ENCODE results near the gene RAD54L.

The RAD54L gene

DNA sequence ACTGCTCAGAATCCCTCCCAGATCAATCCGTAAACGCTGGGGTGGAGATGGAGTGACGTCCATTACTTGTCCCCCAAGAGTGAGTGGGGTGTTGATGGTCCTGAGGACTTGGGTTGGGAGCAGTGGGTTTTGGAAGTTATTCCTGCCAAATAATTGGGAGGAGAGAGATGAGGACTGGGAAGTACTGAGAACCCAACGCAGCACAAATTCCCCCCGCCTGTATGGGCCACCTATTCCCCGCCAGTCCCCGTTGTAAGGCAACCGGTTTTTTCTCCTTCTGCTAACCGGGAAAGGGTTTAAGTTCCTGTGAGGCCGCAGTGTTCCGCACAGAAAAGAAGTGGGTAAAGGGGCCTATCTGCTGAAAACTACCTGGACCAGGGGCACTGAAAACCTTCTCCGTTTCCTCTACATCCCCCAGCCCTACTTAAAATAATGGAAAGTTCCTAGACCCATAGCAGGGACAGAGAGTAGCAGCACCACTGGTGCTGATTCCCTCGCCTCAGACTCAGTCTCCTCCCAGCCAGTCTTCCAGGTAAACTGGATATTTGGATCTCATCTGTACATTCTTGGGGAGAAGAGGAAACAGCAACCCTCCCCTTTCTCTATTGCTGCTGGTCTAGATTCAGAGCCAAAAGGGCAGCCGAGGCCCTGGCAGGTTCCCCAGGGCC lies 43.7 kb upstream of the RAD54L start:
- H4K20me1 ChIP-seq (ENCODE audit: low read depth, low read length): no peaks in the 10 kb centered on the region
- no peak overlapping the region for H3K9ac ChIP-seq (ENCODE audit: low read length)
- H3K9me2 ChIP-seq (replicated peaks; ENCODE audit: insufficient read depth, low read length): no peaks in the 10 kb centered on the region
- no peaks in the 10 kb centered on the region for H3K79me2 ChIP-seq (ENCODE audit: insufficient read depth, low read length)
- no peaks in the 10 kb centered on the region for H3K36me3 ChIP-seq (ENCODE audit: low read length)
- no peak overlapping the region for H2AFZ ChIP-seq (ENCODE audit: low read depth, low read length, severe bottlenecking)
- no peak for TF ChIP-seq EZH2phosphoT487 (conservative IDR thresholded peaks at IDR 0.05; ENCODE audit: low read length)
- TF ChIP-seq, protein P1, sequence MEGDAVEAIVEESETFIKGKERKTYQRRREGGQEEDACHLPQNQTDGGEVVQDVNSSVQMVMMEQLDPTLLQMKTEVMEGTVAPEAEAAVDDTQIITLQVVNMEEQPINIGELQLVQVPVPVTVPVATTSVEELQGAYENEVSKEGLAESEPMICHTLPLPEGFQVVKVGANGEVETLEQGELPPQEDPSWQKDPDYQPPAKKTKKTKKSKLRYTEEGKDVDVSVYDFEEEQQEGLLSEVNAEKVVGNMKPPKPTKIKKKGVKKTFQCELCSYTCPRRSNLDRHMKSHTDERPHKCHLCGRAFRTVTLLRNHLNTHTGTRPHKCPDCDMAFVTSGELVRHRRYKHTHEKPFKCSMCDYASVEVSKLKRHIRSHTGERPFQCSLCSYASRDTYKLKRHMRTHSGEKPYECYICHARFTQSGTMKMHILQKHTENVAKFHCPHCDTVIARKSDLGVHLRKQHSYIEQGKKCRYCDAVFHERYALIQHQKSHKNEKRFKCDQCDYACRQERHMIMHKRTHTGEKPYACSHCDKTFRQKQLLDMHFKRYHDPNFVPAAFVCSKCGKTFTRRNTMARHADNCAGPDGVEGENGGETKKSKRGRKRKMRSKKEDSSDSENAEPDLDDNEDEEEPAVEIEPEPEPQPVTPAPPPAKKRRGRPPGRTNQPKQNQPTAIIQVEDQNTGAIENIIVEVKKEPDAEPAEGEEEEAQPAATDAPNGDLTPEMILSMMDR (IDR thresholded peaks at IDR 0.05; ENCODE audit: insufficient read depth, low read length, poor library complexity, severe bottlenecking): no peak
- no peak overlapping the region for H3K4me2 ChIP-seq (ENCODE audit: low read depth, low read length, poor library complexity, severe bottlenecking)
- no peak overlapping the region for H3K4me3 ChIP-seq (ENCODE audit: insufficient read depth, low read length, poor library complexity, severe bottlenecking)
- no peak overlapping the region for H3K27ac ChIP-seq (ENCODE audit: low read depth, low read length)
- H3K27me3 ChIP-seq (ENCODE audit: low read length): no peaks in the 10 kb centered on the region
- peaks cover 6% of the 10 kb centered on the region; the same call in 1 of the 2 replicates for H3F3A ChIP-seq (ENCODE audit: insufficient read depth)
- no peaks in the 10 kb centered on the region for H3K9me3 ChIP-seq (ENCODE audit: insufficient read depth, low read length)

DNA sequence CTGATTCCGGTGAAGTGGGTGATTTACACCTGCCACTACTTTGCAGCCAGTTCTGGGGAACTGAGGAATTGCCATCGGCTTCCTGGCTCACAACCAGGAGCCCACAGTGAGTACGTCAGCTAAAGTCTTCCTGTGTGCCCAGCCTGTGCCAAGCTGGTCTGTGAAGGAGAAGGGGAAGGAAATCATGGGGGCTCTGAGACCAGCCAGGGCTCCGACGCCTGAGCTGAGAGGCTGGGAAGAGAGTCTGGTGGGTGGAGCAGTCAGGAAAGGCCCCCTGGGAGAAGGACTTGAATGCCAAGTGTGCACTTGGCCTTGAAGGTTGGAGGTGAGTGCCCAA lies 43.2 kb upstream of the RAD54L start:
- Histone ChIP-seq H3K9ac (ENCODE audit: low read length) (no peak overlapping the region), H3K9me2 (replicated peaks; ENCODE audit: insufficient read depth, low read length) (no peaks in the 10 kb centered on the region), H3K4me3 (ENCODE audit: insufficient read depth, low read length, poor library complexity, severe bottlenecking) (no peak overlapping the region), H3K79me2 (ENCODE audit: insufficient read depth, low read length) (no peaks in the 10 kb centered on the region), H4K20me1 (ENCODE audit: low read depth, low read length) (no peaks in the 10 kb centered on the region), H3F3A (ENCODE audit: insufficient read depth) (peaks cover under 1% of the 10 kb centered on the region; the same call in 1 of the 2 replicates), H3K27ac (ENCODE audit: low read depth, low read length) (no peak overlapping the region), H3K36me3 (ENCODE audit: low read length) (no peaks in the 10 kb centered on the region), H3K27me3 (ENCODE audit: low read length) (no peaks in the 10 kb centered on the region), H3K9me3 (ENCODE audit: insufficient read depth, low read length) (no peaks in the 10 kb centered on the region), H2AFZ (ENCODE audit: low read depth, low read length, severe bottlenecking) (no peak overlapping the region), H3K4me2 (ENCODE audit: low read depth, low read length, poor library complexity, severe bottlenecking) (no peak overlapping the region)
- TF ChIP-seq, protein P1 (IDR thresholded peaks at IDR 0.05; ENCODE audit: insufficient read depth, low read length, poor library complexity, severe bottlenecking): no peak
- no peak for TF ChIP-seq EZH2phosphoT487 (conservative IDR thresholded peaks at IDR 0.05; ENCODE audit: low read length)

GRCh38 chr1:46205141-46205540 lies 42.4 kb upstream of the RAD54L start:
- H3K9me2 ChIP-seq (replicated peaks; ENCODE audit: insufficient read depth, low read length): no peaks in the 10 kb centered on the region
- no peaks in the 10 kb centered on the region for H3F3A ChIP-seq (ENCODE audit: insufficient read depth)
- no peak overlapping the region for H3K4me3 ChIP-seq (ENCODE audit: insufficient read depth, low read length, poor library complexity, severe bottlenecking)
- no peak overlapping the region for H3K4me2 ChIP-seq (ENCODE audit: low read depth, low read length, poor library complexity, severe bottlenecking)
- no peaks in the 10 kb centered on the region for H3K36me3 ChIP-seq (ENCODE audit: low read length)
- H4K20me1 ChIP-seq (ENCODE audit: low read depth, low read length): no peaks in the 10 kb centered on the region
- TF ChIP-seq EZH2phosphoT487 (conservative IDR thresholded peaks at IDR 0.05; ENCODE audit: low read length): no peak
- TF ChIP-seq, protein P1 (IDR thresholded peaks at IDR 0.05; ENCODE audit: insufficient read depth, low read length, poor library complexity, severe bottlenecking): no peak
- no peaks in the 10 kb centered on the region for H3K27me3 ChIP-seq (ENCODE audit: low read length)
- H3K9ac ChIP-seq (ENCODE audit: low read length): no peak overlapping the region
- no peaks in the 10 kb centered on the region for H3K9me3 ChIP-seq (ENCODE audit: insufficient read depth, low read length)
- H2AFZ ChIP-seq (ENCODE audit: low read depth, low read length, severe bottlenecking): no peak overlapping the region
- H3K27ac ChIP-seq (ENCODE audit: low read depth, low read length): no peak overlapping the region
- no peaks in the 10 kb centered on the region for H3K79me2 ChIP-seq (ENCODE audit: insufficient read depth, low read length)
